Activated T-cell treated with anti-CD3 and anti-CD28 coated beads, Interleukin-2, amount 50 U/mL, for 72 hours (primary cell): Measurements from ENCODE around the gene TCN2. TPM values are rescaled to one million over a fixed set of nuclear protein-coding genes. Genes with fewer than 3 reads are reported as not detected.
"Not testable (repeated sequence)": the region's sequence is repeated elsewhere in the genome, so short reads cannot be mapped to it uniquely, and the experiment has no call there.

Experiments used
- ATAC-seq, 2 donors: fragments of 150-1000 bp; cut with Tn5 transposase; replicated peaks in 1 of 2; 2 replicates each; pipeline ENCODE4 v1.10.0; 2021; ENCODE audit warnings: moderate library complexity in 2 of 2, mild to moderate bottlenecking in 1 of 2
- DNase-seq, 2 donors: peaks; one replicate each; pipeline ENCODE4 v3.0.0; 2021 to 2022; ENCODE audit warnings: mixed read lengths in 1 of 2
- H3K27ac Mint-ChIP-seq: one replicate; pipeline ENCODE4 v1.8.0; 2022; ENCODE audit warnings: mild to moderate bottlenecking, moderate library complexity, mixed read lengths
- H3K27me3 Mint-ChIP-seq: one replicate; pipeline ENCODE4 v1.8.0; 2022; ENCODE audit warnings: low read depth, mixed read lengths
- H3K36me3 Mint-ChIP-seq, 2 donors: one replicate each; pipeline ENCODE4 v1.8.0; 2022; ENCODE audit warnings: mixed read lengths in 2 of 2, mild to moderate bottlenecking in 1 of 2; ENCODE audit not compliant: insufficient read depth in 2 of 2
- H3K4me1 Mint-ChIP-seq: one replicate; pipeline ENCODE4 v1.8.0; 2022; ENCODE audit warnings: low read depth, mixed read lengths
- H3K4me3 Mint-ChIP-seq, 2 donors: one replicate each; pipeline ENCODE4 v1.8.0; 2022; ENCODE audit warnings: mild to moderate bottlenecking in 2 of 2, mixed read lengths in 2 of 2, moderate library complexity in 2 of 2
- H3K9me3 Mint-ChIP-seq, 2 donors: one replicate each; pipeline ENCODE4 v1.8.0; 2022; ENCODE audit warnings: mixed read lengths in 2 of 2
- total RNA-seq, 2 donors: library from RNA; stranded (reverse); gene quantifications; one replicate each; pipeline ENCODE4 v1.2.3, GENCODE V29; 2022

Gene TCN2
- total RNA-seq: 1 to 10 TPM in 1 of 2 donors, under 1 TPM in 1; 0.44 to 1.3 TPM

DNA sequence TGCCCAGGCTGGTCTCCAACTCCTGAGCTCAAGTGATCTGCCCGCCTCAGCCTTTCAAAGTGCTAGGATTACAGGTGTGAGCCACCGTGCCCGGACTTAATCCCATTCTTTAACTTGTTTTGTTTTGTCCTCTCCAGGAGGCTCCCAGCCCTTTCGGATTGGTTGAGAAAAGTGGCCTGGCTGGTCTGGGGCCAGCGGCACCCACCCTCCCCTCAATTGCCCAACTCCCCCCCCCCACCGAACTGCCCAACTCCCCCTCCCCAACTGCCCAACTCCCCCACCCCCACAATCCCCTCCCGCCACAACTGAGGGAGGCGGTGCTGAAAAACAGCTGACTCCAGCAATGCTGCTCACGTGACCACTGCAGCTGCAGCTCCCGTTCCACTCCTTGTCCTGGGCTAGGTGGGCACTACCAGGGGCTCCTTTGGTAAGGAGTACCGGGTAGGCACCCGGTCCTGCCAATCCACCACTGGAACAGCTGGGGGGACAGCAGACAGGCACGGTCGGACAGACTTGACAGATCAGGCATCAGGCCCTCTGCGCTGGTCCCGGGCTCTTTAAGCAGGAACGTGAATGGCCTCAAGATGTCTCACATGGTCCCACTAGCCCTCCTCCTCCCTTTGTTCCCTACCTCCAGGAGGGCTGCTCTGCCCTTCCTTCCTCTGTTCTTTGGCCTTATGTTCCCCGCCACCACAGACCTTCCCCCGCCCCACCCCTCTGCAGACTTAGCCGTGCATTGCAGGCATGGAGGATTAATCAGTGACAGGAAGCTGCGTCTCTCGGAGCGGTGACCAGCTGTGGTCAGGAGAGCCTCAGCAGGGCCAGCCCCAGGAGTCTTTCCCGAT lies at the start of gene TCN2:
TSS of gene TCN2 (plus strand) at position 720 of the 845 bp plus-strand sequence. CDS start 158 bp downstream, outside the sequence.
- peak within 1 kb of the TSS; percentile 72 to 91 for H3K4me3 Mint-ChIP-seq
- H3K9me3 Mint-ChIP-seq: no peaks in the 10 kb centered on the region
- H3K4me1 Mint-ChIP-seq: peaks cover 50% of the 10 kb centered on the region
- DNase-seq (peak; percentile 52 to 55), ATAC-seq (peak; percentile 69 to 80)
- no peaks in the 10 kb centered on the region for H3K36me3 Mint-ChIP-seq
- H3K27ac Mint-ChIP-seq: no peak within 1 kb of the TSS
- H3K27me3 Mint-ChIP-seq: no peaks in the 10 kb centered on the region

DNA sequence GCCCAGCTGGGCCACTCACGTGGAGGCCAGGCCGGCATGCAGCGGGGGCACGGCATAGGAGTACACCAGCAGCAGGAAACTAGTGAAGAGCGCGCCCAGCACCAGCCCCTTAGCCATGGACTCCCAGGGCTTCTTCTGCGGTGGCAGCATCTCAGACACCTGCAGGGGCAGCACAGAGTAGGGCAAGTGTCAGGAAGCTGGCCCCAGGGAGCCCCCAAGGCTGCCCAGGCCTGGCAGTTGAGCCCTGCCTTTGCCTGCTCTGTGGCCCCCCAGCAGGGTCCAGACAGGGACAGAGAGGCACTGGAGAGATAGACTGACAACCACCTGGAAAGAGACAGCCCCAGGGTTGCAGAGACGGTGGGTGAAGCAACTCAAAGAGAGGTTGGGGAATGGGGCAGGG lies 49.7 kb upstream of the TCN2 start:
- ATAC-seq: no peak
- Mint-ChIP-seq H3K27me3 (no peaks in the 10 kb centered on the region), H3K4me1 (no peaks in the 10 kb centered on the region), H3K36me3 (no peaks in the 10 kb centered on the region), H3K27ac (no peak overlapping the region), H3K4me3 (no peak overlapping the region), H3K9me3 (no peaks in the 10 kb centered on the region)
- DNase-seq: no peak

DNA sequence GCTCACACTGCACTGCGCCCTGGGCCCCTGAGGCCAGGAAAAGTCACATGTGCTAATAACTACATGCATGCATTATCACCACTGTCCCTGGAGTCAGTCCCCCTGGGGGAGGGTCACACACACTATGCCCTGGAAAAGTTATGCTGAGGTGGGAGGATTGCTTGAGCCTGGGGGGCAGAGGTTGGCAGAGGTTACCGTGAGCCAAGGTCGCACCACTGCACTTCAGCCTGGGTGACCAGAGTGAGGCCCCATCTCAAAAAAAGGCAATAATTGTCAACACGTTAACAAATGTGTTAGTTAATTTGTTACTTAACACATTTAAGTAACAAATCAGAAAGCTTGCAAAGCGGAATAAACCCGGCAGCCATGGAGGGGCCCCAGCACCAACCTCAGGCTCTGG lies 47.1 kb upstream of the TCN2 start:
- Mint-ChIP-seq H3K4me1 (no peaks in the 10 kb centered on the region), H3K36me3 (no peaks in the 10 kb centered on the region), H3K27me3 (no peaks in the 10 kb centered on the region), H3K9me3 (no peaks in the 10 kb centered on the region), H3K27ac (no peak overlapping the region), H3K4me3 (no peak overlapping the region)
- no peak for DNase-seq
- ATAC-seq: no peak

DNA sequence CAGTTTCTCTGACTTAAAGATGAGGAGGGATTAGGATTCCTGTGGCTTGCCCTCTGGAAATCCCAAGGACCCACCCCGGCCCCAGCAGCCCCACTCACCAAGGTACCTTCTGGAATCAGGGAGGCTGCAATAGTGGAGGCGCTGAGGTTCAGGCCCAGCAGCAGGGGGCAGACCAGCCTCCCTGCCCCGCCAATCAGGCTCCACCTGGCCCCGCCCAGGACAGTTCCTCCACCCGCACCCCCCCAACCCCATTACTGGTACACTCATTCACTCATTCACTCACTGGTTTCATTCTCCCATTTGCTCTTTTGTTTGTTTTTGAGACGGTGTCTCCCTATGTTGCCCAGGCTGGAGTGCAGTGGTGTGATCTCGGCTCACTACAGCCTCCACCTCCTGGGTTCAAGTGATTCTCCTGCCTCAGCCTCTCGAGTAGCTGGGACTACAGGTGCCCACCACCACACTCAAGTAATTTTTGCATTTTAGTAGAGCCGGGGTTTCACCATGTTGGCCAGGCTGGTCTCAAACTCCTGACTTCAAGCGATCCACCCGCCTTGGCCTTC lies 46.3 kb upstream of the TCN2 start:
- DNase-seq (peak; percentile 12 to 21), ATAC-seq (peak; percentile 31 to 56)
- not testable (repeated sequence) for H3K27ac Mint-ChIP-seq, H3K27me3 Mint-ChIP-seq, H3K4me1 Mint-ChIP-seq, H3K4me3 Mint-ChIP-seq, H3K36me3 Mint-ChIP-seq, H3K9me3 Mint-ChIP-seq

DNA sequence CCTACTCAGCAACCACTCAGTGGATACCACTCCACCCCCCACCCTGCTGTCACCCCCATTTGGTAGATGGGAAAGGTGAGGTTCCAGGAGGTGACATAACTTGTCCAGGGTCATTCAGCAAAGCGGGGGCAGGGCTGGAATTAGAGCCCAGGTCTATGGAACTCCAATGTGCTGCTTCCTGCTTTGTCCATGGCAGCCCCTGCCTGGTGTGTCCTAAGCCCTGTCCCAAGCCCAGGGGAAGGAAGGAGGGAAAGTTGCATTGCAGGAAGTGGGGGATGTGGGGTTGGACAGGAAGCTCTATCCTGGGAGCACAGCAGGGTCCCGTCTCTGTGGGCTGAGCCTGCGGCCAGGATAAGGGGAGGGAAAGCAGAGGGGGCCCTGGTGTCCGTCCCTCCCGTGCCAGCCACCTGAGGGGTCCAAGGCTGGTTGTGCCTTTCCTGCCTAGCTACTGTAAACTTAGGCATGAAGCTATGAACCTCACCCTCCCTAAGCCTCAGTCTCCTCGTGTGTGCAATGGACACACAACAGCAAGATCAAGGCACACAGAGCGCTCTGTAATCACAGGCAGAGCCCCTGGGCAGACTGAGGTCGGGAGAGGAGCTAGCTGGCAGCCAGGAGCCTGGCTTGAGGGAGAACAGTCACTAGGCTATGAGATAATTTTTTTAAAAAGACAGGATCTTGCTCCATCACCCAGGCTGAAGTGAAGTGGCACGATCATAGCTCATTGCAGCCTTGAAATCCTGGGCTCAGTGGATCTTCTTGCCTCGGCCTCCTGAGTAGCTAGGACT lies 45.4 kb upstream of the TCN2 start:
- Mint-ChIP-seq H3K9me3 (no peaks in the 10 kb centered on the region), H3K4me3 (no peak overlapping the region), H3K4me1 (no peaks in the 10 kb centered on the region), H3K27me3 (no peaks in the 10 kb centered on the region), H3K27ac (no peak overlapping the region), H3K36me3 (no peaks in the 10 kb centered on the region)
- ATAC-seq (no peak), DNase-seq (no peak)

DNA sequence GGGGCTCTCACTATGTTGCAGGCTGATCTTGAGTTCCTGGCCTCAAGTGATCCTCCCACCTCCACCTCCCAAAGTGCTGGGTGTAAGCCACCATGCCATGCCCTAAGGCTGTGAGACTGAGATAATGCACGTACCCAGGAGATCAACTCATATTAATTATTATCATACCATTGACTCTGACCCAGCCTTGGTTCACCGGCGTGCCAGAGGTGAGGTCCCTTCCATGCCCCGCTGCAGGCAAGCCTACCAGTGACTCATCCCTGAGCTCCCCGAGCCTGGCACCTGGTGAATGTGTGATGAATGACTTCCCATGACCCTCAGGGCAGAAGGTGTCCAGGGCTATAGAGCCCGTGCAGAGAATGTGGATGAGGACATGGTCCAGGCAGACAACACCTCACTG lies 44.6 kb upstream of the TCN2 start:
- no peaks in the 10 kb centered on the region for H3K36me3 Mint-ChIP-seq
- H3K4me1 Mint-ChIP-seq: no peaks in the 10 kb centered on the region
- no peaks in the 10 kb centered on the region for H3K27me3 Mint-ChIP-seq
- H3K9me3 Mint-ChIP-seq: no peaks in the 10 kb centered on the region
- H3K4me3 Mint-ChIP-seq: no peak overlapping the region
- no peak overlapping the region for H3K27ac Mint-ChIP-seq
- DNase-seq (no peak), ATAC-seq (no peak)

DNA sequence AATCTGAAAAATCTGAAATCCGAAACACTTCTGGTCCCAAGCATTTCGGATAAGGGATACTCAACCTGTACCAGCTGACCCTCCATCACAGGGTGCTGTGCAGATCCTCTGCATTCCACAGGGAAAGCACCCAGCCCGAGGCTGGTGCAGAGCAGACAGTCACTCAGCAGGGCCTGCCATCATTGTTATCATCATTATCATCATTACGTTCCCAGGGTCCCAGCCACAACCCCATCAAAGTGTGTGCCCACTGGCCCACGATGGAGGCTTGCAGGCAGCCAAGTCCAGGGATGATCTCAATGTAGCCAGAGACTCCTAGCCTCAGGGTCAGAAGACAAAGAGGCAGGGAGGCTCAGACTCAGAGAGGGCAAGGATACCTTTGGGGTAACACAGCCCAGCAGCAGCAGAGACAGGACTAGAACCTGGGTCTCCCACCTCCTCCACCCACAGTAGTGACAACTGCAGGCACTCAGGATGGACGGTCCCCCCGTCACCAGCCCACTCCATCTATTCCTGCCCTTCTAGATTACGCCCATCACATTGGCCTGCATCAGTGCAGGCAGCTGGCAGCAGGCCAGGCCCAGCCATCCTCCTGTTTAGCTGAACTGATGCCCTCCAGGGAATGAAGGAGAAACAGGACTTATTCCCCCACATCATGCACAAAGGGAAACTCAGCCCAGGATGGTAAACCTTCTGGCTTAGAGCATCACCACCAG lies 42.8 kb upstream of the TCN2 start:
- ATAC-seq (no peak), DNase-seq (no peak)
- no peaks in the 10 kb centered on the region for H3K4me1 Mint-ChIP-seq
- H3K27ac Mint-ChIP-seq: no peak overlapping the region
- no peak overlapping the region for H3K4me3 Mint-ChIP-seq
- H3K36me3 Mint-ChIP-seq: no peaks in the 10 kb centered on the region
- no peaks in the 10 kb centered on the region for H3K27me3 Mint-ChIP-seq
- no peaks in the 10 kb centered on the region for H3K9me3 Mint-ChIP-seq

DNA sequence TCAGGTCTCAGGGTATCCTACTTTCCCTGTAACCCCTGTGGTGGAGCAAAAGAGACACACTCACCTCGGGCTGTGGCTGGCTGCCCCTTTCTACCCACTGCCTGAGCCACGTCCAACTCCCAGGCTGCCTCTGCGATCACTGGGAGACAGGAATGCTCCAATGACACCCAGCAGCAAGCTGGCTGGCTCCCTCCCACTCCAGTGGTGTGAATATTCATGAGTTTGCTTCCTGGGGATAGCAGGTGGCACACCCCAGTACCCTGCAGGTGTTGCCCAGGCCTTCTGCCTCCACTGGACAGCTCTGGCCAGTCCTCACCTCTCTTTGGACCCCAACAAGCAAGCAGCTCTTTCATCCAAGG lies 42.2 kb upstream of the TCN2 start:
- no peaks in the 10 kb centered on the region for H3K27me3 Mint-ChIP-seq
- no peak for ATAC-seq
- no peaks in the 10 kb centered on the region for H3K36me3 Mint-ChIP-seq

DNA sequence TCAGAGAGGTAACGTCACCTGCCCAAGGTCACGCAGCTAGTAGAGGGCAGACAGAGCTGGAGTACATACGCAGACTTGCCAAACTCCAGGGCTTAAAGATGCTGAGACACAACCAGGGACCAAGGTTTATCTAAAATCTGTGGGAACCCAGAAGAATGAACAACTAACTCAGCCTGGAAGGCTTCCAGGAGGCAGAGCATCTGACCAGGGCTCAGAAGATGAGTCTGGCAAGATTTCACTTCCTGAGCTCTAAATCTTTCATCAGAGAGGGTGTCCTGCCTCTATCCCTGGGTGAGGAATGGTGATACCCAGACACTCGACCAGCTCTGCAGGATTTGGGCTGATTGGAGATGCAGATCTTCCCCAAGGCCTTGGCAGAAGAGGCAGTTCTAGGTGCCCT lies 41.6 kb upstream of the TCN2 start:
- no peak for ATAC-seq
- Mint-ChIP-seq H3K4me3 (no peak overlapping the region), H3K27me3 (no peaks in the 10 kb centered on the region), H3K4me1 (no peaks in the 10 kb centered on the region), H3K27ac (no peak overlapping the region), H3K36me3 (no peaks in the 10 kb centered on the region), H3K9me3 (no peaks in the 10 kb centered on the region)
- no peak for DNase-seq

More for the DNA sequence above, 42.2 kb upstream of the TCN2 start:
- no peak overlapping the region for H3K4me3 Mint-ChIP-seq
- no peaks in the 10 kb centered on the region for H3K9me3 Mint-ChIP-seq
- DNase-seq: no peak
- H3K4me1 Mint-ChIP-seq: no peaks in the 10 kb centered on the region
- no peak overlapping the region for H3K27ac Mint-ChIP-seq

DNA sequence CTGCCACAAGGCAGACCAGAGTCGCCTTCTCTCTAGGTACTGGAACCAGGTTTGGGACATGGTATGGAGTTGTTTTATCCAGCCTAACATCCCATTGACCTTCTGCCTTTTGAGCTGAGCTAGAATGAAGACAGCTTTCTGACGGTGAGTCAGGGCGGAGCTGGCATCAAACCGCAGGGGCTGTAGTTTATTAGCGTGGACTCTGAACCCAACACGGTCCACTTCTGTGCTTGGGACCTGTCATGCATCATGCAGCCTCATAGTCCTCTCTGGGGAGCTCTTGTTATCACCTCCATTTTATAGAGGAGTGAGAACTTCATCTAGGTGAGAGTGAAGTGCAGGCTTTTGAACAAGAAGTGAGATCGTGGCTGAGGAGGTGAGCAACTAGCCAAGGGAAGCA lies 40.8 kb upstream of the TCN2 start:
- Mint-ChIP-seq H3K27me3 (no peaks in the 10 kb centered on the region), H3K4me1 (no peaks in the 10 kb centered on the region), H3K27ac (no peak overlapping the region), H3K36me3 (no peaks in the 10 kb centered on the region), H3K4me3 (no peak overlapping the region), H3K9me3 (no peaks in the 10 kb centered on the region)
- ATAC-seq: no peak
- no peak for DNase-seq

DNA sequence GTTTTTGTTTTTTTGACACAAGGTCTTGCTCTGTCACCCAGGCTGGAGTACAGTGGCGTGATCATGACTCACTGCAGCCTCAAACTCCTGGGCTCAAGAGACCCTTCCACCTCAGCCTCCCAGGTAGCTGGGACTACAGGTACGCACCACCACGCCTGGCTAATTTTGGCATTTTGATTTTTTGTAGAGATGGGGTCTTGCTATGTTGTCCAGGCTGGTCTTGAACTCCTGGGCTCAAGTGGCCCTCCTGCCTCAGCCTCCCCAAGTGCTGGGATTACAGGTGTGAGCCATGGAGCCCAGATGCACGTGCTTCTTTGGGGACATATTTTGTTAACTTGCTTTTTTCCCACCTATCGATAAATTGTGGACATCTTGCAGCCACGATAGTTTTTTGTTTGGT lies 39.7 kb upstream of the TCN2 start:
- H3K4me3 Mint-ChIP-seq, H3K9me3 Mint-ChIP-seq, H3K4me1 Mint-ChIP-seq, H3K36me3 Mint-ChIP-seq, H3K27me3 Mint-ChIP-seq, ATAC-seq, H3K27ac Mint-ChIP-seq, DNase-seq: not testable (repeated sequence)

DNA sequence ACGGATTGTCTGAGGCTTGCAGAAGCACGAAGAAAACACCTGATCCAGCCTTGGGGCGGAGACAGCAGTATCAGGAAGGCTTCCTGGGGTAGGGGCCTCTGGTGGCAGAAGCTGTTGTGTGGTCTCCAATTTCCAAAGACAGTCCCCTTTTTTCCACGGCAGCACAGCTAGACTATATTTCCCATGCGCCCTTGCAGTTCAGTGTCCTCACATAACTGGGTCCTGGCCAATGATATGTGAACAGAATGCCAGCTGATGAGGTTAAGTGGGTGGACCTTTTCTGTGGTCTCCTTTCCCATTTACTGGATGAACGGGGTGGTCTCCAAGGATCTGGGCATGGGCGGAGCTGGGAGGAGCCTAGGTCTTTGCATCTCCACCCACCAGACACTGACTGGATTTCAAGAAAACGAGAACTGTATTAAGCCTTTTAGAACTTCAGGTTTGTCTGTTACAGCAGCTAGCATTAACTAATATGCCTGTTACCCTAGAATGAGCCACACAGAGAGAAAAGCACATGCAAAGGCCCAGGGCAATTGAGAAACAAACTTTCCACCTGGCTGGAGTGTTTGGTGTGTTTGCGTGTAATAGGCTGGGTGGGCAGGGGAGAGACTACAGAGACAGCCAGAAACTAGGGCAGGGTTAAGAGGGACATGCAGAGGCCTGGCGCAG lies 38.7 kb upstream of the TCN2 start:
- DNase-seq (no peak), ATAC-seq (no peak)
- H3K4me3 Mint-ChIP-seq: no peak overlapping the region
- no peak overlapping the region for H3K27ac Mint-ChIP-seq
- no peaks in the 10 kb centered on the region for H3K36me3 Mint-ChIP-seq
- H3K27me3 Mint-ChIP-seq: no peaks in the 10 kb centered on the region
- H3K4me1 Mint-ChIP-seq: no peaks in the 10 kb centered on the region
- no peaks in the 10 kb centered on the region for H3K9me3 Mint-ChIP-seq
